Measurements from ENCODE around the gene PTPRC.
"Not testable (repeated sequence)": the region's sequence is repeated elsewhere in the genome, so short reads cannot be mapped to it uniquely, and the experiment has no call there.

The PTPRC gene, protein sequence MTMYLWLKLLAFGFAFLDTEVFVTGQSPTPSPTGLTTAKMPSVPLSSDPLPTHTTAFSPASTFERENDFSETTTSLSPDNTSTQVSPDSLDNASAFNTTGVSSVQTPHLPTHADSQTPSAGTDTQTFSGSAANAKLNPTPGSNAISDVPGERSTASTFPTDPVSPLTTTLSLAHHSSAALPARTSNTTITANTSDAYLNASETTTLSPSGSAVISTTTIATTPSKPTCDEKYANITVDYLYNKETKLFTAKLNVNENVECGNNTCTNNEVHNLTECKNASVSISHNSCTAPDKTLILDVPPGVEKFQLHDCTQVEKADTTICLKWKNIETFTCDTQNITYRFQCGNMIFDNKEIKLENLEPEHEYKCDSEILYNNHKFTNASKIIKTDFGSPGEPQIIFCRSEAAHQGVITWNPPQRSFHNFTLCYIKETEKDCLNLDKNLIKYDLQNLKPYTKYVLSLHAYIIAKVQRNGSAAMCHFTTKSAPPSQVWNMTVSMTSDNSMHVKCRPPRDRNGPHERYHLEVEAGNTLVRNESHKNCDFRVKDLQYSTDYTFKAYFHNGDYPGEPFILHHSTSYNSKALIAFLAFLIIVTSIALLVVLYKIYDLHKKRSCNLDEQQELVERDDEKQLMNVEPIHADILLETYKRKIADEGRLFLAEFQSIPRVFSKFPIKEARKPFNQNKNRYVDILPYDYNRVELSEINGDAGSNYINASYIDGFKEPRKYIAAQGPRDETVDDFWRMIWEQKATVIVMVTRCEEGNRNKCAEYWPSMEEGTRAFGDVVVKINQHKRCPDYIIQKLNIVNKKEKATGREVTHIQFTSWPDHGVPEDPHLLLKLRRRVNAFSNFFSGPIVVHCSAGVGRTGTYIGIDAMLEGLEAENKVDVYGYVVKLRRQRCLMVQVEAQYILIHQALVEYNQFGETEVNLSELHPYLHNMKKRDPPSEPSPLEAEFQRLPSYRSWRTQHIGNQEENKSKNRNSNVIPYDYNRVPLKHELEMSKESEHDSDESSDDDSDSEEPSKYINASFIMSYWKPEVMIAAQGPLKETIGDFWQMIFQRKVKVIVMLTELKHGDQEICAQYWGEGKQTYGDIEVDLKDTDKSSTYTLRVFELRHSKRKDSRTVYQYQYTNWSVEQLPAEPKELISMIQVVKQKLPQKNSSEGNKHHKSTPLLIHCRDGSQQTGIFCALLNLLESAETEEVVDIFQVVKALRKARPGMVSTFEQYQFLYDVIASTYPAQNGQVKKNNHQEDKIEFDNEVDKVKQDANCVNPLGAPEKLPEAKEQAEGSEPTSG (N-terminal part only)

GRCh38 chr1:198638894-198639635 is at the start of gene PTPRC:
Gene PTPRC, plus strand, starts transcription at chr1:198639040. Its CDS starts 229 bp downstream, at chr1:198639269.
- peak; percentile 97 for DNase-seq

DNA sequence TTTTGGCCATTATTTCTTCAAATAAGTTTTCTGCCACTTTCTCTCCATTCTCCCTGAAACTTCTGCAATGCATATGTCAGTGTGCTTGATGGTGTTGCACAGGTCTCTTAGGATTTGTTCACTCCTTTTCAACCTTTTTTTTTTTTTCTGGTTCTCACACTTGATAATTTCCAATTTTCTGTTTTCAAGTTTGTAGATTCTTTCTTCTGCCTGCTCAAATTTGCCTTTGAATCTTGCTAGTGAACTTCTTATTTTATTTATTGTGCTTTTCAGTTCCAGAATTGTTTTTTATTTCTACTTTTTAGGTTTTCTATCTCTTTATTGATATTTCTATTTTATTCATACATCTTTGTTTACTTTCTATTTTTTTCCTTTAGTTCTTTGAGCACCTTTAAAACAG is 48.4 kb upstream of the PTPRC start:
- no peak for DNase-seq

- DNase-seq: no peak
Observed at GRCh38 chr1:198595765-198596164, 43.1 kb upstream of the PTPRC start.

- peak; percentile 45 for DNase-seq
Observed at GRCh38 chr1:198597690-198598430, 41.0 kb upstream of the PTPRC start.

GRCh38 chr1:198598796-198599321 is 40.0 kb upstream of the PTPRC start:
- peak; percentile 69 for DNase-seq

DNA sequence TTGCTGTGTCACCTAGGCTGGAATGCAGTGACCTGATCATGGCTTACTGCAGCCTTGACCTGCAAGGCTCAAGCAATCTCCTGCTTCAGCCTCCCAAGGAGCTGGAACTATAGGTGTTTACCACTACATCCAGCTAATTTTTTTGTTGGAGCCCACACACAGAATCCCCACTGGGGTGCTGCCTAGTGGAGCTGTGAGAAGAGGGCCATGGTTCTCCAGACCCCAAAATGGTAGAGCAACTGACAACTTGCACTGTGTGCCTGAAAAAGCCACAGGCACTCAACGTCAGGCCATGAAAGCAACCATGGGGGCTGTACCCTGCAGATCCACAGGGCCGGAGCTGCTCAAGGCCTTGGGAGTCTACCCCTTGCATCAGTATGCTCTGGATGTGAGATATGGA is 39.1 kb upstream of the PTPRC start:
- DNase-seq: no peak

- no peak for DNase-seq
Observed at GRCh38 chr1:198600906-198601305, 37.9 kb upstream of the PTPRC start.

DNA sequence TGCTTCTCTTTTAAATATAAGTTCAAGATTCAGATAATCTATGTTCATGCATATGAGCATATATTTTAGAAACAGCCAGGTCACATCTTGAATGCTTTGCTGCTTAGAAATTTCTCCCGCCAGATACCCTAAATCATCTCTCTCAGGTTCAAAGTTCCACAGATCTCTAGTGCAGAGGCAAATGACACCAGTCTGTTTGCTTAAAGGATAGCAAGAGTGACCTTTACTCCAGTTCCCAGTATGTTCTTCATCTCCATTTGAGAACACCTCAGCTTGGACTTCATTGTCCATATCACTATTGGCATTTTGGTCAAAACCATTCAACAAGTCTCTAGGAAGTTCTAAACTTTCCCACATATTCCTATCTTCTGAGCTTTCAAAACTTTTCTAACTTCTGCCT is 37.5 kb upstream of the PTPRC start:
- not testable (repeated sequence) for DNase-seq

DNA sequence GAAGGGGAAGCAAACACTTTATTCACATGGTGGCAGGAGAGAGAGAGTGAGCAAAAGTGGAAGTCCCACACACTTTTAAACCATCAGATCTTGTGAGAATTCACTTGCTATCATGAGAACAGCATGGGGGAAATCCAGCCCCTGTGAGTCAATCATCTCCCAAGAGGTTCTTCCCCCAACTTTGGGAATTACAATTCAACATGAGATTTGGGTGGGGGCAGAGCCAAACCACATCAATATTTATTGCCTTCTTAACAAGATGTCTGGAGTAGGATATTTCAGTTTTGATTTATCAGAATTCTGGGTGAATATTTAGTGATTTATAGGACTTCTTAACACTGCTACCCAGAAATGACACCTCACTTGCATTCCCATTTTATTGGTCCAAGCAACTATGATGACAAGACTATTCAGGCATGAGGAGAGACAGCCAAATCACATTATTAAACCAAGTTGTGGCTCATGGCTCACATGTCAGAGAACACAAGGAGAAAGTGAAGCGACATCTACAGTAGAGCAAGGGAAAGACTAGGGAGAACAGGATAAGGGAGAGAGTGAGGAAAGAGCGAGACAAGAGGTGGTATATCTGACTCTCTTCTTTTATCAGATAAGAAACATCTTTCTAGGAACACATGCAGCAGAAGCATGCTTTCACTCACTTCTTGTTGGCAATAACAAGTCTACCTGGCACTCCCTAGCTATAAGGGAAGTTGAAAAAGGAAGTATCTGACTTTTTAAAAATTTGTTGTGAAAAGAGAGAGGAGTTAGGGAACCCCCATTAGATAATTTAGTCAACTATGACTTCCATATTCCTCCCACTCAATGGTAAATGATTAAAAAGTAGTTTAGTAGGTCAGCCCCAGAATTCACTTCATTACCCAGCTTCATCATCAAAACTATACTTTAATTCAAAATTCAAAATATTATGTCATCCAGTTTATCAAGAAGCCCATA is 36.6 kb upstream of the PTPRC start:
- DNase-seq: no peak

GRCh38 chr1:198604975-198605374 is 33.9 kb upstream of the PTPRC start:
- no peak for DNase-seq

GRCh38 chr1:198605406-198605805 is 33.4 kb upstream of the PTPRC start:
- no peak for DNase-seq

- DNase-seq: no peak
Observed at GRCh38 chr1:198606020-198606438, 32.8 kb upstream of the PTPRC start.

DNA sequence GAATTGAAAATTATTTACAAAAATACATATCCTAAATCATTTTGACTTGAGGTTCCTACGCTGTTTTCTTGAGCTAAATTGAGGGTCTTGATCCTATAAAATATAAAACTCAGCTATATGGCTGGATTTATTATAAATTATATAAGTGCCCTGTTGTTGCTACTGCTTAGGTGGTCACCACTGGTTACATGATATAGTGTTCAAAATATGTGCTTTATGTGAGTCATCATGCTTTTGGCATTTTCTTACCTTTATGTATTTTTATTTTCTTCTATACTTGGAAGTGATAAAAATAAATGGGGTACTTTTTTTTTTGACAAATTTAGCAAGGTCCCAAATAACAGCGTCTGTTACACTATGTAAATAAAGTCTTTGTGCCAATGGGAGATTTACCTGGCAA is 31.1 kb upstream of the PTPRC start:
- DNase-seq: no peak

DNA sequence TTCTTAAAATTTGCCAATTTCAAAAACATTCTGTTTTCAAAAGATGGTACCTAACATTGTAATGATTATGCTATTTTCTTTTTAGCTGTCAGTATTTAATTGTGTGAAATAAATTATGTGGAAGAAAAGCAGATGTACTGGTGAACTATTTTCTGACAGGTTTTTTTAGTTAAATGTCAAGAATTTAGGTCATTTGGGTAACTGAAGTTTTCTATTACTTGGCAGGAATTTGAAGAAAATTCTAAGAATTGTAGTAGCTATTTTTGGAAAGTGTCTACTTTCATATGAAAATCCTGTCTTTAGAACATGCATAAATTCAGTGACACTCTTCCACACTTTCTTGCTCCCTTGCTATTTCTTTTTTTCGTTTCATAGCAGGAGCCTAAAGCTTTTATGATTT is 28.5 kb upstream of the PTPRC start:
- DNase-seq: no peak

GRCh38 chr1:198611219-198611618 is 27.6 kb upstream of the PTPRC start:
- DNase-seq: no peak

DNA sequence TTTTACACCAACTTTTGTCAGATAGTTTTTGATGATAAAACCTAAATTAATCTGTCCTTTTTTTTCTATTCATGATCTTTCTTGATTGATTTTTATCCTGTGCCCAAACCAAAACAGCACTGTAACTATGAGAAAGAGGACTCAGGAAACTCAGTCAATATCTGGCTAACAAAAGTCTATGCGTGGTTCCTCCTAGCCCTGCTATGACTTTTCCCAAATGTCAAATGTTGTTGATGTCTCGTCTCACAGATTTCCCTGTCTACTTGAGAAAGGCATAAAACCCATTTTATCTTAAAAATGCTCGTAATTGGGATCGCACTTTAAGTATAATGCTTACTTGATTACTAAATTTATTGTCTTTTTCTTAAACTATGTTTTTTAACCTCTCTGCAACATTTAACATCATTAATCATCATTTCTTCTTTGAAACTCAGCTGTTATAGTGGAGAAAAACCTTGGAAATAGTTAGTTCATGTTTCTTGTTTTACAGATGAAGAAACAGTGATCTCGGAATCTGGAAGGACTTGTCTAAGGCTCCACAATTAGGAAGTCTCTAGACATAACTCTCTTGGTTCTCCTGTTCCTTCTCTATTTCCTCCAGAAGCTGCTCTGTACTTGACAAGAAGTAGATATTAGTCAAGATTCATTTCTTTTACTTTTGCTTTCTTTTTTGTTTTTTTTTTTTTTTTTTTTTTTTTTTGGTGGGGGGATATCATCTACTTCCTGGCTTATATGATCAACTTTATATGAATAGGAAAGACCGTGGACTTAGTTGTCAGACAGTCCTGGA is 26.2 kb upstream of the PTPRC start:
- DNase-seq: peak; percentile 40

GRCh38 chr1:198617406-198617805 is 21.4 kb upstream of the PTPRC start:
- DNase-seq: no peak

GRCh38 chr1:198619375-198620140 is 19.3 kb upstream of the PTPRC start:
- DNase-seq: no peak

All from MV-4-11 (cell line).